CD4-positive, alpha-beta T cell treated with Interleukin-6 at 100 ng/mL for 8 hours (primary cell): ENCODE data around the gene PPP2R5D.
"Not testable (repeated sequence)": the region's sequence is repeated elsewhere in the genome, so short reads cannot be mapped to it uniquely, and the experiment has no call there.

ENCODE experiments used
- DNase-seq: peaks from one replicate; pipeline ENCODE4 v3.0.0-alpha.2; 2020; ENCODE audit warnings: mixed read lengths, low spot score

The PPP2R5D gene

GRCh38 chr6:42984001-42984923 lies at the start of gene PPP2R5D:
Gene PPP2R5D, plus strand, starts transcription at chr6:42984570. Its CDS starts 108 bp downstream, at chr6:42984678.
- peak; percentile 98 for DNase-seq

GRCh38 chr6:42935322-42935721 lies 49.0 kb upstream of the PPP2R5D start:
- no peak for DNase-seq

GRCh38 chr6:42936398-42936797 lies 48.0 kb upstream of the PPP2R5D start:
- DNase-seq = no peak

GRCh38 chr6:42937548-42938427 lies 46.6 kb upstream of the PPP2R5D start:
- no peak for DNase-seq

DNA sequence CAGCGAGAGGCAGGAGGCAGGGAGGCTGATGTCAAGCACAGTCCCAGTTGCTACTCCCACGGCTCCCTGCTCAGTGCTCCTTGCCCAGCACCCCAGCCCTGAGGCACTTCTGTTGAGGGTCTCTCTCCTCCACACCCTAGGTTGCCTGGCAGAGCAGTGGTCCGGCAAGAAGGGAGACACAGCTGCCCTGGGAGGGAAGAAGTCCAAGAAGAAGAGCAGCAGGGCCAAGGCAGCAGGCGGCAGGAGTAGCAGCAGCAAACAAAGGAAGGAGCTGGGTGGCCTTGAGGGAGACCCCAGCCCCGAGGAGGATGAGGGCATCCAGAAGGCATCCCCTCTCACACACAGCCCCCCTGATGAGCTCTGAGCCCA lies 46.0 kb upstream of the PPP2R5D start:
- no peak for DNase-seq

DNA sequence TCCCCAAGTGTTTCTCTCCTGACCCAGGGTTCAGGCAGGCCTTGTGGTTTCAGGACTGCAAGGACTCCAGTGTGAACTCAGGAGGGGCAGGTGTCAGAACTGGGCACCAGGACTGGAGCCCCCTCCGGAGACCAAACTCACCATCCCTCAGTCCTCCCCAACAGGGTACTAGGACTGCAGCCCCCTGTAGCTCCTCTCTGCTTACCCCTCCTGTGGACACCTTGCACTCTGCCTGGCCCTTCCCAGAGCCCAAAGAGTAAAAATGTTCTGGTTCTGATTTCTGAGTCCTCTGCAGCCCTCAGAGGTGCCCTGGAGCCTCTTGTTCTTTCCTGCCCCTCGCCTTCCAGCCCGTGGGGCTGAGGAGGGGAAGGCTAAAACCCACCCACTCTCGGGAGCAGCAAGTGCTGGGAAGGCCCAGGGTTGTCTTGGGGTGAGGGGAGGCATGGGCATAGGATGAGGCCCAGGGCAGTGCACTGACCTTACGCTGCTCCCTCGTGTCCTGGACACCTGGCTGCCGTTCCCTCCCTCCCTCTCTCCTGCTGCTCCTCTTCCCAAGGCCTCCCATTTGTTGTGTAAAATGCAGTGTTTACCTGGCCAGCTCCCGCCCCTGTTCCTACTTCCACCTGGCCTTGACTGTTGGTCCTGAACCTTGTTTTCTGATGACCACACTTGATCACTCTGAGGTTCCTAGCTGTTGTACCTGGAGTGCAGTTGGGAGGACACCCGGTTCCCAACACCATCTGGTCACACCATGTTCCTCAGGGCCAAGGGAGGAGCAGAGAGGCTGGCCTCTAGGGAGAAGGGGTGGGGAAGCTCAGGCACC lies 45.2 kb upstream of the PPP2R5D start:
- DNase-seq = no peak

GRCh38 chr6:42939810-42940167 lies 44.6 kb upstream of the PPP2R5D start:
- DNase-seq = no peak

- DNase-seq = no peak
Measured at GRCh38 chr6:42940493-42941045, 43.8 kb upstream of the PPP2R5D start.

GRCh38 chr6:42941356-42941755 lies 43.0 kb upstream of the PPP2R5D start:
- not testable (repeated sequence) for DNase-seq

DNA sequence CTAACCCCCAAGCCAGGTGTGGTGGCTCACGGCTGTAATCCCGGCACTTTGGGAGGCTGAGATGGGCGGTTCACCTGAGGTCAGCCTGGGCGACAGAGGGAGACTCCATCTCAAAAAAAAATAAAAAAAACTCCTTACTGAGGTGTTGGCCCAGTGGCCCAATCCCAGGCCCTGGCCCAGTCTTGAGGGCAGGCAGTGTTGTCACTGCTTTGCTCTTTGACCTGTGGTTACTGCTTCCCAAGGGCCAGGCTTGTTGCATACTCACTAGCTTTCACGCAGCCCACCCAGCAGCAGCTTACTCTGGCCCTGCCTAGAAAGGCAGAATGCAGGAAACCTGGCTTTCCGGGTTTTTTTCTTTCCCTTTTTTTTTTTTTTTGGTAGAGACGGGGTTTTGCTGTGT lies 41.9 kb upstream of the PPP2R5D start:
- DNase-seq = no peak

DNA sequence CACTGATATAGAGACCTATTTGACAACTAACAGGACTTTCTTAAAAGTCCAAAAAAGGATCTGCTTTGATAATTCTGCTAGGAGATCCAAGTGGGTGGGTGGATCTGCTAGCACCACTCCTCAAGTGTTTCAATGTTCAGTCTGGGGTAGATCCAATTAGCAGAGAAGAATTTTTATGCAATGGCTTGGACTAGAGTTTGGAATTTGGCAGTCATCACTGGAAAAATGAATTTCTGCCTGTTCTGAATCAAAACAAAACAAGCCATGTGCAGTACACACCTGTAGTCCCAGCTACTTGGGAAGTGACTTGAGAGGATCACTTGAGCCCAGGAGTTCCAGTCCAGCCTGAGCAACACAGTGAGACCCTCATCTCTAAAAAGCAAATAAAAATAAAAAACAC lies 36.4 kb upstream of the PPP2R5D start:
- DNase-seq = no peak

DNA sequence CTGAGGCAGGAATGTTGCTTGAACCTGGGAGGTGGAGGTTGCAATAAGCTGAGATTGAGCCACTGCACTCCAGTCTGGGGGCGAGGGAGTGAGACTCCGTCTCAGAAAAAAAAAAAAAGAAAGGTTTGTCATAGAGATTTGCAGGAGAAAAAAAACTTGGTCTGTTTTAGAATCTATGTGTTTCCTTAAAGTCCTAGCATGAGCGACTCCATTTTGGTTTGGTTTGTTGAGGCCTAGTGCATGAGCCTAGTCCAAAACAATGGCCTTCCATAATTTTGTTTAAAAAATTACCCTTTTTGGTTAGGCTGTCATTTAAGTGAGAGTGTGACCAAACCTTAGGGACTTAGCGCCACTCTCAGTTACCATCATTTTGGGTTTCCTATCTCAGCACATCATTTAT lies 32.0 kb upstream of the PPP2R5D start:
- no peak for DNase-seq

GRCh38 chr6:42954405-42954804 lies 30.0 kb upstream of the PPP2R5D start:
- DNase-seq = not testable (repeated sequence)

DNA sequence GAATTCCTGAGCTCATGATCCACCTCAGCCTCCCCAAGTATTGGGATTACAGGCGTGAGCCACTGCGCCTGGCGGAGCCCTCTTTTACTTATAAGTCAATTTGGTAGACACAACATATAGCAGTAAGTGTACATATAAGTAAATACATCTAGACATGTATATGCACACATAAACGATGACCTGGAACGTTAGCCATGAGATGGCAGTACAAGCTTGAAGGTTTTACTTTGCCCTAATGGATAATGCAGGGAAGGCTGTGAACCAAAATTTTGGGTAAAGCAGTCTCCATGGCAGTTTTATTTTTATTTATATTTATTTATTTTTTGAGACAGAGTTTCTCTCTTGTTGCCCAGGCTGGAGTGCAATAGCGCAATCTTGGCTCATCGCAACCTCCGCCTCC lies 26.2 kb upstream of the PPP2R5D start:
- DNase-seq = no peak

DNA sequence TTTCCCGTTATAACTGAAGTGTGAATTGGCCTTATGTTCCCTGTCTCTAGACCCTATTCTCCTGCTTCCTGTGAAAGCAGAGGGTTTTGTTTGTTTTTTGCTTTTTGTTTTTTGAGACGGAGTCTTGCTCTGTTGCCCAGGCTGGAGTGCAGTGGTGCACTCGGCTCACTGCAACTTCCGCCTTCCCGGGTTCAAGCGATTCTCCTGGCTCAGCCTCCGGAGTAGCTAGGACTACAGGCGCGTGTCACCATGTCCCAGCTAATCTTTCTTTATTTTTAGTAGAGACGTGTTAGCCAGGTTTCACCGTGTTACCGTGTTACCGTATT lies 24.5 kb upstream of the PPP2R5D start:
- DNase-seq = no peak

GRCh38 chr6:42960243-42961019 lies 23.9 kb upstream of the PPP2R5D start, which contains the start of gene GNMT:
Gene GNMT, plus strand, starts transcription at chr6:42960754. Its CDS starts 14 bp downstream, at chr6:42960768.
- peak; percentile 14 for DNase-seq

DNA sequence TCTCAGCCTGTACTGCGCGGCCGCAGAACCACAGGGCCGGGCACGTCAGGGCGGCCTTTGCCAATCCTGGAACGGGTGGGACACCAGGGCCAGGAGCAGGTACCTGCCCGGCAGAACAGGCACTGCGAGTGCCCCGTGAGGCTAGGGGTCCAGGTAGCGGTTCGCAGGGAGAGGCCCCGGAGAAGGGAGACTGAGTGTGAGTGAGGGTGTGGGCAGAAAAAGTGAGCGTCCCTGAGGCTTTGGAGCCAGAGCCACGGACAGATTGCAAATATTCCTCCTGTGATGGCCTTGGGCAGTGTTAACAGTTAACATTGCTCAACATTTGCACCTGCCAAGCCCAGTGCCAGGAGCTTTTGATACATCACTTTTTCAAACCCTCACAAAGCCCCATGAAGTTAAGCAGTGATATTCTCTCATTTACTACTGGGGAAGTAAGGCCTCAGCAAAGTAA lies 23.3 kb upstream of the PPP2R5D start:
- no peak for DNase-seq

DNA sequence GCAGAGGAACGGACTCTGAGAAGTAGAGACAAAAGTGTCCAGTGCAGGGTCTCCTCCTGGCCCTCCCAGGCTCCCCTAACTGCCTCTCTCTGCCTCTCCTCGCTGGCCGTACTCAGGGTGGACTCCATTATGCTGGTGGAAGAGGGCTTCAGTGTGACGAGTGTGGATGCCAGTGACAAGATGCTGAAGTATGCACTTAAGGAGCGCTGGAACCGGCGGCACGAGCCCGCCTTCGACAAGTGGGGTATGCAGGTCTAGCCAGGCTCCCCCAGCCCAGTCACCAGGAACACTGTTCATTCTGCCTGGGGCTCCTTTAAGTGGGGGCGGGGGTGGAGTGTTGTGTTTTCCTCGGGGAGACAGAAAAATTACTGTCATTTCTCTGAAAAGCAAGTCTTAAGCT lies 22.3 kb upstream of the PPP2R5D start:
- DNase-seq = no peak

GRCh38 chr6:42962502-42963178 lies 21.7 kb upstream of the PPP2R5D start:
- no peak for DNase-seq

- no peak for DNase-seq
Measured at GRCh38 chr6:42963179-42963854, 21.1 kb upstream of the PPP2R5D start.
